DMS53 treated with DMSO at 0.1 percent for 48 hours (cell line): Measurements from ENCODE around the gene KLHL2.
"Not testable (repeated sequence)": the region's sequence is repeated elsewhere in the genome, so short reads cannot be mapped to it uniquely, and the experiment has no call there.

ENCODE experiments used
- DNase-seq: peaks from one replicate; lab custom pipeline; 2025; ENCODE audit not compliant: unreplicated experiment; lab: John Stamatoyannopoulos, UW

KLHL2 gene

DNA sequence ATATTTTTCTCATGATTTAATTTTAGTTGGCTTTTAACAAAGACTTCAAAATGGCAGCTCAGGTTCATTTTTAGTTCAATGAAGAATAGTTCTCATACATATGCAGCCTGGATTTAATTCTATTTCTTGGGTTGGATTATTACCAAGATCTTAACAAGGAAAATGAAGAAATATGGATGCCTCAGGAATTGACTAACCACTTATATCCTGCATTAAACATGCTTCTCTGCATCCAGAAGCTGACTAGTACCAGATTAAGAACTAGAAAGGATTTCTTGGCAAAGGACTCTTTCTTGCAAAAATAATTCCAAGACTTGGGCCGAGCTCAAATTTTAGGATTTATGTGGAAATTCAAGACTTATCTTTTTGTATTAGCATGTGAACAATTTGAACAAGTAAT lies 5.6 kb upstream of the KLHL2 start:
- DNase-seq: no peak

DNA sequence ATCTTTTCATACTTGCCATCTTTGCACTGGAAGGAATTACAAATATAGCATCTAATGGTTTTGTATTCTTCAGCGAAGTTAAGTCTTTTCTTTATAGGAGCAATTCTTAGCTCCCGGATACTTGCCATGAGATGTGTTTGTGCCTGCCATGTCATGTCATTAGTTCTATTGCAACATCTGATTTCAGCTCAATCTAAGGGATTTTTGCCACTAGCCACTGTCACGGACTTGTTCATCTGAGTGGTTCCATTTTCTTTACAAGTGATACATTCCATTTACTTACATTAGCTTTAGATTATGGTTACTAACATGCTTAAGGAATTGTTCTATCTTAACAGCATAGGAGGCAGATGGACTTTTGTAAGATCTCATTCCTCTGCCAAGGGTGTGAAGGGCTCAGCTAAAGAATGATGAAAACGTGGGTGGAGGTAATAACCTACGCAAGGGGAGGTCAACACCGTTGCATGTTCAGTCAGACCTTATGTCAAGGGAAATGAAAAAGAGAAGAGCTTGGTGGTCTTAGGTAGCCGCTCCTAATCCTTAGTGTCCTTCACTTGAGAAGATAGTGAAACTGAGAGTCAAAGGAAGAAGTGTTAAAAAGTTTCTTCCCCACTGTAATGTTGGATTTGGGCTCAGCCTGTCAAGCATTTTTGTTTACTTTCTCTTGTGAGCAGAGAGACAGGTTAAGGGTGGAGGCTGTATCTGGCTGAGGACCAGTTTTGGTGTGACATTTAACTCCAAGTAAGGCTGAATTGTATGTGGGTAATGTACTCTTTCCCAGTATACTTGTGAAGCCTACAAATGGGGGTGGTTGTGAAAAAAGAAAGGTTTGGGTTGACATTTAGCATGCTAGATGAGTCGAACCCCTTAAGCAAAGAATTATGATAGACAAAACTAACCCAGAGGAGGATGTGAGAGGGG lies 3.6 kb upstream of the KLHL2 start:
- DNase-seq: no peak

DNA sequence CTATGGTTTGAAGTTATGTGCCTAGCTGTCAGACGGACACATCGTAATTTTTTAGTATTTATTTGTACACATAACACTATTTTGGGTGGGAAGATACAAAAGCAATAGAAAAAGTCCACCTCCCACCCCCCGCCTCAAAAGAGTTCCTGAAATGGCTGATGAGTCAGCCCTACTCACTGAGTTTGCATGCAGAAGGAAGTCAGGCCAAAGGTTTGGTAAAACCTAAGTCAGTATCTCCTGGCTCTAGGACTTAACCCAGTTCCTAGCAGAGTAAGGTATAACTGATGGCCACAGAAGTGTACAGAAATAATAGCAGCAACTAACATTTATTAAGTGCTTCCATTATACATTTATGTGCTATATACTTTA lies 2.9 kb upstream of the KLHL2 start:
- no peak for DNase-seq

DNA sequence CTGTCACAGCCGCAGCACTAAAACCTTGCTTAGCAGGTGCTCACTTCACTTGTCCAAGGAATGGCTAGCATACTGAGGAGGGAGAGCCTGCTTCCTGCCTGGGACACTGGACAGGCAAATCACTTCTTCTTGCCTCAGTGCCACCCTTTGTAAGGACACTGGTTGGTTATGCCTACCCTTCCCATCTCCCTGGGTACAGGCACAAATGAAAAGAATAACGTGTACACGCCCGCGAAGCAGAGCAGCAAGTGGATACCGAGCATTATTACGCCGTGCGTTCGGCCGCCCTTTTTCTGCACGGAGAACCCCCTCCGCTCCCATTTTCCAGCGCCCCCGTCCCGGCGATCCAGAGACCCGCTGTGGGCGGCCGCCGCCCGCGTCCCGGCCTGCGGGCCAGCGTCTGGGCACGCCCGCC lies 338 bp upstream of the KLHL2 start:
- no peak for DNase-seq

DNA sequence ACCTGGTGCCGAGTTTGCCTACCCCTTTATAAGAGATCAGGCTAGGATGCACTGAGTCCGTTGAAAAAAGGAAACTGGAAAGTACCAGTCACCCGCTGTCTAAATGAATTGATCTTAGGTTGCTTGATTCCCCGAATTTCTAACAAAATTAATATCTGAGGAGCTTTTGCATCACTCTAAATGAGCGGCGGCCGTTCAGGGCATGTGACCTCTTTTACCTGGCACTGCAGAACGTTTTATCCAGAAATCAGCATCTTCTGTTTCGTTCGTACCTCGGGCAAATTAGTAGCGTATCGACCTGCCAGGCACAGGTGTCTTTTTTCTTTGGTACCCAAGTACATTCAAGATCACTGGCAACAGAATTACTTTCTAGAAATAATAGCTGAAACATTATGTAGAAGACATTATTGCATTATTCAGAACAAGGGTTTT lies 876 bp downstream of the KLHL2 start:
- DNase-seq: no peak

DNA sequence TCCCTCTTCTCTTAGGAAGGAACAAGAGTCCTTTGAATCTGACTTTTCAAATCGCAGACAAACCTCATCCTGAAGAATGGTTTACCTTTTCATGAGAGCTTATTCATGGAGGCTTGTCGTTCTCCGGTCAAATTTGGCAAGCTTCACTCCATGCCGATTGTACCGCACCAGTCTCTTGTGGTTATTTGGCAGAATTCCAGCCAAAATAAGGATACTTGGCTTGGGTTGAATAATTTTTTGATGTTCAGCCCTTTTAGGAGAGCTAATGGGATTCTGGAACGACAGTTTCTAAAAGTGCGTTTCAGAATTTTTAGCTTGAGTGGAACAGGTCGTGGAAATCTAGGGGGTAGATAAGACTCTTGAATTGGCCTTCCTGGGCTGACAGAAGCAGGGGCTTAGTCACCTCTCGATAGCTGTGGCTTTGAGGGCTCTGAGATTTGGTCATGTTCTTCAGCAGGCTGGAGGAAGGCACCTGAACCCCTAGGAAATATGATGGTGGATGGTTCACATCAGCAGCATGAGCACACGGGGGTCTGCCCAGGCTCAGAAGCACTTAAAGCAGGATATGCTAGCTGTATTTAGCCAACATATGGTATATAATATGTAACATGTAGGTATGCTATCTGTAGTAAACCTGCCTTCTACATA lies 1.5 kb downstream of the KLHL2 start:
- no peak for DNase-seq

DNA sequence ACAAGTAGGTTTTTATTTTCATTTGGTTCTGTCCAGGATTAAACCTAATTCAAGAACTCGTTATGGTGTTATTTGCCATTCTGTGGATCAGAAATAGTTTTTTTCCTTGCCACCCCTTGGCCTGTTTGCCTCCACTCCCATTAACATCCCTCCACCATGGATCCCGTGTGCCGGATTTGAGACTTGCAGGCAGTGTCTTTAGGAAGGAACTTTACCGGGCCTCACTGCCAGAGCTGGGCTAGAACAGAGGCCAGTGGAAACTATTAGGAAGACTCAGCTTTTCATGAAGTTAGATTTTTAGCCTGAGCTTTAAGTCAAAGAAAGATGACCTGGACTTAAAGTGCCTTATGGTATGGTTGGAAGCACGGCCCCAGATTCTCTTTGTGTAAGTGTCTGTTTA lies 2.4 kb downstream of the KLHL2 start:
- DNase-seq: no peak

DNA sequence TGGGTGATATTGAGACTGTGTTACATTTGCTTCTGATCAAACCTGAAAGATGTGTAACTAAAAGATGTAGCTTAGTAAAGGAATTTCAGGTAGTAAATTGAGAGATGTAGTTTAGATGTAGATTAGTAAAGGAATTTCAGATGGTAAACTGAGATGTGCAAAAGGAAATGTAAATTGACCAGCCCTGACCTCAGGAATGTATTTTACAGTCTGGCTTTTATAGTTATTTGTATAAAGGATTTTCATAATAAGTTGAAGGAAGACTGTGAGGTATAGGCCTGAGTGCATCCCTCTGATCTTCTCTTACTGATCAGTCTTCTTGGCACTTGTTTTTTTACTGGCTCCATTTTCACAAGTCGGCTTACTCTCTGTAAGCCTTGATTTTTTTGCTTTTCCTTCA lies 3.2 kb downstream of the KLHL2 start:
- no peak for DNase-seq

DNA sequence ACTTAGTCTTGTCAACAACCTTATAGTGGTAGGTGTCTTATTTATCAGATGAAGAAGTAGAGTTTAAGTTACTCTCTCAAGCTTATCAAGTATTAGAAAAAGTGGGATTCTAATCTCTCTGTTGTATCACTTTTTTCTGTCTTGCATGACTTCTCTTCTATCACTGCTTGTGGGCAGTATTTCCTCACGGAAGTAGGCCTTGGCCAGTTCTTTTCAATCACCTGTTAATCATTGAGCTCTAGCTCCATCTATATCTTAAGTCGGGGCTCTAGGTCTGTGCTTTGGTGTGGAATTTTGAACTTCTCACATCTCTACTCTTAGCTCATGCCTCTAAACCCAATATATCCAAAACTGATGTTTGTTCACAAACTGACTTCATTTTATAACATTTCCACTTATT lies 5.3 kb downstream of the KLHL2 start:
- DNase-seq: not testable (repeated sequence)

DNA sequence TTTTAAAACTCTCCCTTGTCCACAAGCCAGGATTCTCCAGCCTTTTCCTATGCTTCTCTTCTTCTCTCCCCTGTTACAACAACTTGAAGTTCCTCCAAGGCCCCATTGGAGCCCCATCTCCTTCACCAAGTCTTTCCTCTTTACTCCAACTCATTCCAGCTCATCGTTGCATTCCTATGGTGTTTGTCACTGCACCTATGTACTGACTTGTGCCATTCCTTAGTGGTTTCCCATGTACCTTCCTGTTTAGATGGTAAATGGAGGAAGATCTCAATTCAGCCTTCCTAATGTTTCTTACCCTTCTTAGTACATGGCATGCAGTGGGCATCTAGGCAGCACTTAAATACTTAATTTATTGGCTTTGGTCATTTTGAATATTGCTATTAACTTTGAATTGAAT lies 6.0 kb downstream of the KLHL2 start:
- DNase-seq: not testable (repeated sequence)

DNA sequence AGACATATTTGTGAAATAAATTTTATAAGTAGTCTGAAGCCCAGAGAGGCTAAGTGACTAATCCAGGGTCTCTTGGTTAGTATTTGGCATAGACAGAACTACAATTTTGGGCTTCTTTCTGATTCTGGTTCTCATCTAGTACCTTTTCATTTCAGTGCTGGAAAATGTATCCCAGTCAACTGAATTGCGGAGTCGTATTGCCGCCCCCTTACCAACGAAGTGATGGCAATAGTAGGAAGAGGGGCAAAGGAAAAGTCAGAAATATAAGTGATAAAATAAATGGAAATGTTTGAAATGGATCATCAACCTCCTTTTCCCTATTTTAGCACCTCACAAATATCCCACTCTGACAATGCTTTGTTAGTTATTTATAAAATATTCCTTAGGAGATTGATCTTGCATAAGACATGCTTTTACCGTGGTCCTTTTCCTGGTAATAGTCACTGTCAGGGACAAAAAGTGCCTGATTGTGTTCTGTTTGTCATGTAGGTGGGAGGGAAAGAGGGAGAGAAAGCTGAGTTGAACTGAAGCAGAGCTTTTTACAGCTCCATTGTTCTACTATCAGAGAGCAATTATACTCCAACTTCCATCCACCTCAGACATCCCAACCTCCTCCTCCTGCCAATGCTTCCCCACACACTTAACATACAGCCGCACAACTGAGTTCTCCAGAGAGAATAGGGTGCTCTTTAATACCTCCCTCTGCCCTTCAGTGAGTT lies 6.8 kb downstream of the KLHL2 start:
- not testable (repeated sequence) for DNase-seq

DNA sequence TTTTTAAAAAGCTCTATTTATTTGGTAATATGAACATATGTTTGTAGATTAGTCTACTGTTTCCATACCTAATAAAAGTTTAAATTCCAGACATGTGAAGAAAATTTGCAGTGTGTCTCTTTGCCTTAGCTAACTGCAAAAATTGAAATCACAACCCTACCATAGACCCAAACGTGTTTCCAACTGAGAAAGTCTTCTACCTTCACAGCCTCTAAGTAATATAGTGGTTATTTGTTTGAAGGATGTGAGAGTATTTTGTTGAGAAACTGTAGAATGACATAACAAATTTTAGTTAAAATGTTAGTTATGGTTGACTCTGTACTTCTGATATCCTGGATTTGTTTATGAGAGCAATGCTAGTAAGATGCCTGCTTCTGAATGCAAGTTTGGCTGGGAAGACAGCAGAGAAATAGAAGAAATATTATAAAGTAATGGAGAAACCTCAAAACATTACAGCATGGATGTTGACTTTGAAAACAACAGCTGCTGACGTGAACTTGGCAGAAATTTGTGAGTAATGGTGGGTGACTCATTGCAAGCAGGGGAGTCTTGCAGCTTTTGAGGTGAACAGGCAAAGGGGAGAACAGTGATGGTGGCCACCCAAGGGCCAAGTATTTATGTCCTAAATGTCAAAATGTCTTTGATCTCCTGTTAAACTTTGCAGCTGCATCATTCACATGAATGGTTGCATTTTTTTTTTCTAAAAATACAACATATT lies 7.8 kb downstream of the KLHL2 start:
- not testable (repeated sequence) for DNase-seq

DNA sequence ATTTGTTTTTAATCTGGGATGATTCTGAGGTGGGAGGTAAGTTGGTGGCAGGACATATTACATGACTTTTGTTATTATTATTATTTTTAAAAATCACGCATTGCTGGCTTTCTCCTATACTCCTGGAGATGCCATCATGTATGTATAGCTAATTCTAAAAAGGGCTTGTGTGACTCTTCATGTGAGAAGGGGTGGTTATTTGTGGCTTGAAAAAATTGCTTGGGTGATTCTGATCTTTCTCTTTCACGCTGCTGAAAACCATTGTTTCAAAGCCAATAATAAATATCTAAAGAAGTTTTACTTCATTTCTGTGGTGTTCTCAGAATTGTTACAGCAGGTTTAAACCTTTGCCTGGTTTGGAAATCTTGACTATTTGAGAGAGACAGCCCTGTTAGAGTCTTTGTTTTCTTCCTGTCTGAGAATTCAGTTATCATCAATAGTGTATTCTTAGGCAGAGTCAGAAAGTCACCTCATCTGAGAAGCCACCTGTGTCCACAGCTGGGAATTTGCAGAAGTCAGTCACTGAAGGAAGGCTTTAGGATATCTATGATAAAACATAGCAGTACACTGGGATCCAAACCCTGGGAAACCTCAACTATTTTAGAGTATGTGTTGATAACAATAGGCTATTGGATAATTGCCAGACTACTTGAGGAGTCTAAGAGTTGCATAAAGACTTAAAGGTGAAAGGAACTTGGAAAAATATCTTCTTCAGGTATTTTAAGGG lies 8.6 kb downstream of the KLHL2 start:
- DNase-seq: not testable (repeated sequence)

DNA sequence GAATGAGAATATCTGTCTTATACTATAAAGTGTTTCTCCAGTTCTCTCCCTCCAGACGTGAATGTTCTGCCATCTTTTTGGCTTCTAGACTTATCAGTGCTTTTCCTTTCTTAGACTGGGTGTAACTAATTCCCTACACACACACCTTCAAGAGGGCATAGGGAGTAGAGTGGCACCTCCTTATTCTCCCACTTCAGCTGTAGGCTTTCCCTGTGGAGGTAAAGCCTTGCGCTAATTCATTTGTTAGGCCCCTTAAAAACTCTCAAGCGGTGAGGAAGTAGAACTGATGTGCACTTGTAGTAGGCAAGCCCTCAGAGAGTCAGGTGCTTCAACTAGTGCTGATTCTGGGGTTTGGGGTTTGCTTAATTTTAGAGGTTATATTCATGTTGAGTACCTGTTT lies 10.0 kb downstream of the KLHL2 start:
- no peak for DNase-seq

DNA sequence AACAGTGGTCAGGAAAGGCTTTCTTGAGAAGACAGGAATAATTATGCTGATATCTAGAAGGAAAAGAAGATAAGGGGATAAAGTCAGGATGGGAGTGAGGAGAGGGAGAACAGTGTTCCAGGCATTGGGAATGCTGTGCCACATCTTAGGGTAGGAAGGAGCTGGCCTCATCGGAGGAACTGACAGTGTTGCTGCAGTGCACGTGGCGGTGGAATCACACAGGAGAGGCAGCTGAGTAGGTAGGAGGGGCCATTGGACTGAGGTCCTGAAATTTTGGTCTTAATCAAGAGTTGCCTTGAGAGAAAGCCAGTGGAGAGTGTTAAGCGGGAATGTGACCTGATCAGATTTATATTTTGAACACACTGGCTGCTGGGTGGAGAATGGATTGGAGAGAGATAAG lies 13.9 kb downstream of the KLHL2 start:
- not testable (repeated sequence) for DNase-seq

DNA sequence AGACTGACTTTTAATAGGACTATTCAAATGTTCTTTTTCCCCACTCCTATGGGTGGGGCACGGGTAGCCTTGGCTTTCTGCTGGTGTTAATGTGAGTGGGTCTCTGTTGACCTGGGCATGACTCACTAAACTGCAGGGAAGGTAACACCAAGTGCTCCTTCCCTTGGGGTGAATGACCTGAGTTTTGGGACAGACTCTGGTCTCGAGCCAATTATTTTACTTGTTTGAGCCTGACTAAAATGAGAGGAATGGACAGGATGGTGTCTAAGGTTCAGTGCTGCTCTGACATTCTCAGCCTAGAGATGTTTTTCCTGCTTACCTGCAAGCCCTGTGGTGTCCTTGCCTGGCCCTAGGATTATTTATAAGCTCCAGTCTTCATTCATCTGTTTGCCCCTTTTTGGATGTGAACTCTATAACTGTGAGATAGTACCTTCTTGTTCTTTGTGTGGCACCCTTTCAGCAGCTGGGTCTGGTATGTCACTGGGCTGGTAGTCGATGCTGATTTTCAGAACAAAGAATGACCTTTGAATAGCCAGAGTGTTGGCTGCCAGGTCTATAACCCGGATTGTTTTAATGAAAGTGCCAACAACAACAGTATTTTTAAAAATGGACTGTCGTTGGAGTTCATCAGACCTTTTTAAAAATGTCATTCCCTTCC lies 14.8 kb downstream of the KLHL2 start:
- DNase-seq: not testable (repeated sequence)

DNA sequence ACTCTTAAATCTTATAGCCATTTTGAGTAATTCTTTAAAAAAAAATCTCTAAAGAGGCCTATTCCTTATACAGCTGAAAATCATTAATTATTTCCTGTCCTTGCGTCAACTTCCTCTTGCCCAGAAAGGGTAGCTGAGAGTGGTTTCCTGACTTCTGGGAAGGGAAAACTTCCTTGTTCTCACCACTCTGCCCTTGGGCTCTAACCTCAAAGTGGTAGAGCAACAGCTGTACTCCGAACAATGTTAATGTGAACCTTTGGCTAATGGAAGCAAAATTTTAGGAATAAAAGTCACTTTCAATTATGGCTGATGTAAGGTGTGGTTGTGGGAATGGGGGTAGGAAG lies 15.3 kb downstream of the KLHL2 start:
- no peak for DNase-seq

DNA sequence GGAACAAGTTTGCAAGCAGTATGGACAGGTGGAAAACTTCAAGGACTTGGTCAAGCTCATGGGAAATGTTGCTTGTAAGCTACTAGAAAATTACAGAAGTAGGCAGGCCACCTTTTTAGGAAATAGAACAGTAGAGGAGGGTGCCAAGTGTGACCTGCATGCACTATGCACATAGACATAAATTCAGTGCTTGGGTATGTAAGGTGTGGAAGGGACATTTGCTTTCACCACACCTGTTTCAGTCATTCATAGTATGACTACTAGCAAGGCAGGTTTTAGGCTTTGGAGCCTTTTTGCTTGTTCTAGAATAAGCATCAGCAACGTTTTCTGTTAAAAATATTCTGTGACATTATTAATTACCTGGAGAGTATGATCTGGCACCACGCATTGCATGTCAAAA lies 20.0 kb downstream of the KLHL2 start:
- DNase-seq: not testable (repeated sequence)

DNA sequence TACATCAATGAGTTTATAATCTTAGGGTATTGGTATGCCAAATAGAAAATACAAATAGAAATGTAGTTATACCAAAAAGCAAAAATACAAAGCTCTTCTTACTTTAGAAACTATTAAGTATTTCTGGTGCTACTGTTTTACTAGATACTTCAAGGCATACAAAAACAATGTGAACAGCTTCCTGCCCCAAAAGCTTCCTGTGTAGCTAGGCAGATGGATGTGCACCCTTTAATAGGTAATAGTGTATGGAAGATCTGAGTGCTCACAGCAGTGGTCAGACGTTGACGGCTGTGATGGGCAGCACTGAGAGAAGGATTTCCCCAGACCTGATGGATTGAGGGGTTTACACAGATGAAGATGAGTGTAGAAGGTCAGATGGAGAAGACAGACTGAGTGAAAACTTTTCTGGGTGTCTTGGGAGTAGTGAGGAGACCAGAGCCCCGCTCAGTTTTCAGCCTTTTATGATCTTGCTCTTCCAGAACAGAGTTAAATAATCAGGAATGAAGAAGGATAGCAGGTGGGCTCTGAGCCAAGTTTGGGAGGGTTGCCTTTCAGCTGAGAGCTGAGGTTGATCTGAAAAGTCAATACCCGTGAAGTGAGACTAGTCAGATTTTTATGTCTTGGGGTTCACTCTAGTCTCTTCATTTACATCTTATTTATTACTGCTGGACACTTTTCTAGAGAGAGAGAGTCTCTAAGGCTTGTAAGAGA lies 22.3 kb downstream of the KLHL2 start:
- not testable (repeated sequence) for DNase-seq
